WTC11 (cell line): ENCODE results near the gene TPM2. TPM values are rescaled to one million over a fixed set of nuclear protein-coding genes. Genes with fewer than 3 reads are reported as not detected.

Source experiments
- ATAC-seq: fragments of 200-7000 bp; cut with Tn5 transposase; 2 replicates; pipeline ENCODE4 v1.10.0; 2021; ENCODE audit warnings: mild to moderate bottlenecking, moderate library complexity
- CTCF ChIA-PET: fragments of 300-600 bp; sonication (Branson Sonifier 250); formaldehyde crosslinking; loops from one replicate; lab custom pipeline; 2021; ENCODE audit warnings: antibody characterized with exemption; lab: Charles Lee
- POLR2A ChIA-PET: fragments of 350-600 bp; sonication (Branson Sonifier 250); formaldehyde crosslinking; loops from one replicate; lab custom pipeline; 2021; ENCODE audit warnings: antibody characterized with exemption; lab: Charles Lee
- DNase-seq: peaks from one replicate; pipeline ENCODE4 v3.0.0; 2021; ENCODE audit warnings: low spot score
- H3K27ac Mint-ChIP-seq: 2 replicates; pipeline ENCODE4 v1.8.0; 2021; ENCODE audit warnings: mixed read lengths
- H3K27me3 Mint-ChIP-seq: 2 replicates; pipeline ENCODE4 v1.8.0; 2021; ENCODE audit warnings: low read depth, mild to moderate bottlenecking, moderate library complexity, mixed read lengths
- H3K36me3 Mint-ChIP-seq: 2 replicates; pipeline ENCODE4 v1.8.0; 2021; ENCODE audit warnings: mixed read lengths
- H3K4me1 Mint-ChIP-seq: 2 replicates; pipeline ENCODE4 v1.8.0; 2022; ENCODE audit warnings: mixed read lengths
- H3K4me3 Mint-ChIP-seq: 2 replicates; pipeline ENCODE4 v1.8.0; 2021; ENCODE audit warnings: mild to moderate bottlenecking, moderate library complexity, mixed read lengths
- H3K9me3 Mint-ChIP-seq: 2 replicates; pipeline ENCODE4 v1.8.0; 2021; ENCODE audit warnings: mixed read lengths
- CTCF ChIP-seq: fragments of 200-600 bp; IDR thresholded peaks from 2 replicates; pipeline ENCODE4 v1.8.0; 2022; ENCODE audit warnings: antibody characterized with exemption
- ELF4 ChIP-seq: sonication (generic); formaldehyde crosslinking; IDR thresholded peaks from 2 replicates; pipeline ENCODE4 v1.8.1; 2022; ENCODE audit warnings: low read depth, mild to moderate bottlenecking, moderate library complexity, missing genetic modification reagents
- EMX1 ChIP-seq: fragments of 250-450 bp; sonication (Bioruptor Pico); IDR thresholded peaks from 2 replicates; pipeline ENCODE4 v1.8.0; 2021; ENCODE audit warnings: mild to moderate bottlenecking
- ERG ChIP-seq: fragments of 250-450 bp; sonication (Bioruptor Pico); IDR thresholded peaks from 2 replicates; pipeline ENCODE4 v1.8.0; 2021; ENCODE audit warnings: mild to moderate bottlenecking
- ETV6 ChIP-seq: sonication (generic); formaldehyde crosslinking; IDR thresholded peaks from 2 replicates; pipeline ENCODE4 v1.8.1; 2022; ENCODE audit warnings: mild to moderate bottlenecking, missing genetic modification reagents
- GRHL2 ChIP-seq: fragments of 250-450 bp; sonication (Bioruptor Pico); IDR thresholded peaks from 2 replicates; pipeline ENCODE4 v1.8.0; 2022; ENCODE audit warnings: mild to moderate bottlenecking, moderate library complexity; ENCODE audit not compliant: insufficient replicate concordance, severe bottlenecking
- KAT7 ChIP-seq: sonication (generic); formaldehyde crosslinking; IDR thresholded peaks from 2 replicates; pipeline ENCODE4 v1.8.1; 2023; ENCODE audit warnings: missing genetic modification reagents, mild to moderate bottlenecking, borderline replicate concordance
- MAX ChIP-seq: sonication (generic); formaldehyde crosslinking; IDR thresholded peaks from 2 replicates; pipeline ENCODE4 v1.8.0; 2022; ENCODE audit warnings: mild to moderate bottlenecking, missing genetic modification reagents
- MLX ChIP-seq: sonication (generic); formaldehyde crosslinking; IDR thresholded peaks from 2 replicates; pipeline ENCODE4 v1.8.1; 2023; ENCODE audit warnings: mild to moderate bottlenecking, missing genetic modification reagents, moderate library complexity
- NFATC4 ChIP-seq: fragments of 250-450 bp; sonication (Bioruptor Pico); IDR thresholded peaks from 2 replicates; pipeline ENCODE4 v1.9.0; 2021; ENCODE audit warnings: mild to moderate bottlenecking
- RORB ChIP-seq: fragments of 250-450 bp; sonication (Bioruptor Pico); IDR thresholded peaks from 2 replicates; pipeline ENCODE4 v1.9.0; 2021; ENCODE audit warnings: mild to moderate bottlenecking
- SMAD3 ChIP-seq: sonication (generic); formaldehyde crosslinking; IDR thresholded peaks from 2 replicates; pipeline ENCODE4 v1.8.0; 2022; ENCODE audit warnings: missing genetic modification reagents, mild to moderate bottlenecking, borderline replicate concordance
- SMAD4 ChIP-seq: sonication (generic); formaldehyde crosslinking; IDR thresholded peaks from 2 replicates; pipeline ENCODE4 v1.8.0; 2022; ENCODE audit warnings: mild to moderate bottlenecking, missing genetic modification reagents
- TEAD4 ChIP-seq: sonication (generic); formaldehyde crosslinking; IDR thresholded peaks from 2 replicates; pipeline ENCODE4 v1.8.0; 2022; ENCODE audit warnings: mild to moderate bottlenecking, missing genetic modification reagents
- USF2 ChIP-seq: sonication (generic); formaldehyde crosslinking; IDR thresholded peaks from 2 replicates; pipeline ENCODE4 v1.8.1; 2023; ENCODE audit warnings: mild to moderate bottlenecking, missing genetic modification reagents, moderate library complexity
- ZBTB21 ChIP-seq: sonication (generic); formaldehyde crosslinking; IDR thresholded peaks from 2 replicates; pipeline ENCODE4 v1.8.1; 2023; ENCODE audit warnings: mild to moderate bottlenecking, missing genetic modification reagents, borderline replicate concordance
- ZNF121 ChIP-seq: sonication (generic); formaldehyde crosslinking; IDR thresholded peaks from 2 replicates; pipeline ENCODE4 v1.8.0; 2023; ENCODE audit warnings: missing genetic modification reagents
- ZNF396 ChIP-seq: fragments of 250-450 bp; sonication (Bioruptor Pico); IDR thresholded peaks from 2 replicates; pipeline ENCODE4 v1.8.0; 2021; ENCODE audit warnings: mild to moderate bottlenecking, moderate library complexity, borderline replicate concordance
- ZNF416 ChIP-seq: fragments of 250-450 bp; sonication (Bioruptor Pico); IDR thresholded peaks from 2 replicates; pipeline ENCODE4 v1.9.0; 2021; ENCODE audit warnings: mild to moderate bottlenecking, inconsistent platforms
- ZNF532 ChIP-seq: fragments of 250-450 bp; sonication (Bioruptor Pico); IDR thresholded peaks from 2 replicates; pipeline ENCODE4 v1.9.0; 2021; ENCODE audit warnings: mild to moderate bottlenecking, borderline replicate concordance
- total RNA-seq: library from RNA; stranded (reverse); gene quantifications from 3 replicates; pipeline ENCODE4 v1.2.3, GENCODE V29; 2021

TPM2 gene
- total RNA-seq, 1 experiment from 2014 or later, result 146 TPM

- no peak for TF ChIP-seq USF2
- TF ChIP-seq SMAD3 (CRISPR knock-in tag), result no peak
Observed at GRCh38 chr9:35687306-35687705, 2.4 kb downstream of the TPM2 start (continued).

- Mint-ChIP-seq H3K36me3 (peaks cover 41% of the 10 kb centered on the region), H3K9me3 (no peaks in the 10 kb centered on the region), H3K27ac (peak overlapping the region; percentile 41; the same call in 1 of the 2 replicates), H3K27me3 (no peaks in the 10 kb centered on the region), H3K4me1 (peaks cover 19% of the 10 kb centered on the region), H3K4me3 (no peak overlapping the region)
- ATAC-seq (no peak), DNase-seq (no peak)
- TF ChIP-seq ERG (CRISPR knock-in tag) (no peak), SMAD4 (CRISPR knock-in tag) (no peak), ZNF532 (CRISPR knock-in tag) (no peak), ETV6 (CRISPR knock-in tag) (no peak), MAX (CRISPR knock-in tag) (no peak), CTCF (no peak), GRHL2 (CRISPR knock-in tag) (no peak), NFATC4 (CRISPR knock-in tag) (no peak), ZNF396 (no peak), ZNF121 (CRISPR knock-in tag) (no peak), TEAD4 (CRISPR knock-in tag) (no peak), MLX (CRISPR knock-in tag) (no peak), SMAD3 (CRISPR knock-in tag) (no peak), ZBTB21 (no peak), ZNF416 (CRISPR knock-in tag) (no peak), EMX1 (CRISPR knock-in tag) (no peak), ELF4 (CRISPR knock-in tag) (no peak), KAT7 (no peak), RORB (CRISPR knock-in tag) (no peak)
- POLR2A ChIA-PET, result interaction anchor here (0.6 to 2.3 kb wide), 3 partner anchors 10 to 73 kb away, joined by 5 to 10 read pairs (median 9); no protein-coding TSS in a partner anchor
- CTCF ChIA-PET, result interaction anchor here (0.6 to 6.8 kb wide), 4 partner anchors 10 to 1061 kb away, joined by 3 to 49 read pairs (median 12); partner anchors contain the start of genes CCDC107 and RMRP
Observed at GRCh38 chr9:35686222-35687203, 3.2 kb downstream of the TPM2 start.
